KMS-11 (cell line): ENCODE results near the gene DPP7.
A peak's percentile ranks its signal among the peaks of the same experiment; 100 is the strongest.

Experiments
- H2AFZ ChIP-seq: fragments of 200-600 bp; sonication (generic); 2 replicates; pipeline ENCODE4 v1.6.1; 2016; ENCODE audit warnings: antibody characterized with exemption, mixed run types, low read depth
- H3K27ac ChIP-seq: fragments of 200-600 bp; sonication (generic); 2 replicates; pipeline ENCODE4 v1.6.1; 2016; ENCODE audit warnings: mild to moderate bottlenecking, mixed run types
- H3K27me3 ChIP-seq: fragments of 200-600 bp; sonication (generic); 2 replicates; pipeline ENCODE4 v1.6.1; 2017; ENCODE audit warnings: mild to moderate bottlenecking, low read depth, mixed run types, moderate library complexity; ENCODE audit not compliant: insufficient read depth
- H3K36me3 ChIP-seq: fragments of 200-600 bp; sonication (generic); 2 replicates; pipeline ENCODE4 v1.6.1; 2017; ENCODE audit warnings: mild to moderate bottlenecking, mixed run types; ENCODE audit not compliant: insufficient read depth
- H3K4me1 ChIP-seq: fragments of 200-600 bp; sonication (generic); 2 replicates; pipeline ENCODE4 v1.6.1; 2016; ENCODE audit warnings: mild to moderate bottlenecking, low read depth, mixed run types; ENCODE audit not compliant: poor library complexity, severe bottlenecking
- H3K4me2 ChIP-seq: fragments of 200-600 bp; sonication (generic); 2 replicates; pipeline ENCODE4 v1.7.0; 2016; ENCODE audit warnings: mild to moderate bottlenecking, mixed run types
- H3K4me3 ChIP-seq: fragments of 200-600 bp; sonication (generic); IDR thresholded peaks from 2 replicates; pipeline ENCODE4 v1.6.1; 2017; ENCODE audit warnings: low read depth, low read length, mixed read lengths; ENCODE audit not compliant: insufficient read depth
- H3K79me2 ChIP-seq: fragments of 200-600 bp; sonication (generic); 2 replicates; pipeline ENCODE4 v1.6.1; 2016; ENCODE audit warnings: low read depth, mixed run types; ENCODE audit not compliant: insufficient read depth
- H3K9ac ChIP-seq: fragments of 200-600 bp; sonication (generic); 2 replicates; pipeline ENCODE4 v1.6.1; 2016; ENCODE audit warnings: mild to moderate bottlenecking, mixed run types
- H4K20me1 ChIP-seq: fragments of 200-600 bp; sonication (generic); 2 replicates; pipeline ENCODE4 v1.6.1; 2016; ENCODE audit warnings: mild to moderate bottlenecking, mixed run types; ENCODE audit not compliant: insufficient read depth
- TF ChIP-seq, protein P1 (sequence below): fragments of 200-600 bp; sonication (generic); conservative IDR thresholded peaks from 2 replicates; pipeline ENCODE4 v1.6.1; 2017; ENCODE audit warnings: low read depth, mild to moderate bottlenecking, antibody characterized with exemption, low read length, moderate library complexity, mixed read lengths

Gene DPP7

GRCh38 chr9:137095664-137096517, 18.6 kb downstream of the DPP7 start:
- H3K4me1 ChIP-seq, result peaks cover 15% of the 10 kb centered on the region
- H3K4me2 ChIP-seq, result peak overlapping the region; percentile 71
- H3K79me2 ChIP-seq, result no peaks in the 10 kb centered on the region
- TF ChIP-seq, protein P1, sequence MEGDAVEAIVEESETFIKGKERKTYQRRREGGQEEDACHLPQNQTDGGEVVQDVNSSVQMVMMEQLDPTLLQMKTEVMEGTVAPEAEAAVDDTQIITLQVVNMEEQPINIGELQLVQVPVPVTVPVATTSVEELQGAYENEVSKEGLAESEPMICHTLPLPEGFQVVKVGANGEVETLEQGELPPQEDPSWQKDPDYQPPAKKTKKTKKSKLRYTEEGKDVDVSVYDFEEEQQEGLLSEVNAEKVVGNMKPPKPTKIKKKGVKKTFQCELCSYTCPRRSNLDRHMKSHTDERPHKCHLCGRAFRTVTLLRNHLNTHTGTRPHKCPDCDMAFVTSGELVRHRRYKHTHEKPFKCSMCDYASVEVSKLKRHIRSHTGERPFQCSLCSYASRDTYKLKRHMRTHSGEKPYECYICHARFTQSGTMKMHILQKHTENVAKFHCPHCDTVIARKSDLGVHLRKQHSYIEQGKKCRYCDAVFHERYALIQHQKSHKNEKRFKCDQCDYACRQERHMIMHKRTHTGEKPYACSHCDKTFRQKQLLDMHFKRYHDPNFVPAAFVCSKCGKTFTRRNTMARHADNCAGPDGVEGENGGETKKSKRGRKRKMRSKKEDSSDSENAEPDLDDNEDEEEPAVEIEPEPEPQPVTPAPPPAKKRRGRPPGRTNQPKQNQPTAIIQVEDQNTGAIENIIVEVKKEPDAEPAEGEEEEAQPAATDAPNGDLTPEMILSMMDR, result 0 out of 2 replicates have a peak, but pooled peaks have one; percentile 39
- H3K4me3 ChIP-seq, result no peak overlapping the region
- H3K27ac ChIP-seq, result peak overlapping the region; percentile 55; the same call in 1 of the 2 replicates
- H2AFZ ChIP-seq, result peak overlapping the region; percentile 59
- H3K36me3 ChIP-seq, result no peaks in the 10 kb centered on the region
- H3K27me3 ChIP-seq, result no peaks in the 10 kb centered on the region
- H4K20me1 ChIP-seq, result no peaks in the 10 kb centered on the region
- peak overlapping the region; percentile 41; the same call in 1 of the 2 replicates for H3K9ac ChIP-seq

- Histone ChIP-seq H3K27ac (no peak overlapping the region), H3K9ac (no peak overlapping the region), H3K4me2 (no peak overlapping the region), H4K20me1 (no peaks in the 10 kb centered on the region), H3K27me3 (no peaks in the 10 kb centered on the region), H3K4me1 (peaks cover 17% of the 10 kb centered on the region), H3K4me3 (no peak overlapping the region), H2AFZ (no peak overlapping the region), H3K36me3 (no peaks in the 10 kb centered on the region), H3K79me2 (no peaks in the 10 kb centered on the region)
- TF ChIP-seq, protein P1, result no peak
Observed at GRCh38 chr9:137089232-137089947, 25.1 kb downstream of the DPP7 start.

- Histone ChIP-seq H3K27me3 (no peaks in the 10 kb centered on the region), H3K4me3 (no peak overlapping the region), H2AFZ (no peak overlapping the region), H3K79me2 (no peaks in the 10 kb centered on the region), H3K27ac (no peak overlapping the region), H3K4me1 (peaks cover 17% of the 10 kb centered on the region), H3K36me3 (no peaks in the 10 kb centered on the region), H4K20me1 (no peaks in the 10 kb centered on the region), H3K4me2 (peak overlapping the region; percentile 97; the same call in 1 of the 2 replicates), H3K9ac (no peak overlapping the region)
- TF ChIP-seq, protein P1, result no peak
Observed at GRCh38 chr9:137088121-137088520, 26.4 kb downstream of the DPP7 start.

- H3K27me3 ChIP-seq, result no peaks in the 10 kb centered on the region
- no peaks in the 10 kb centered on the region for H4K20me1 ChIP-seq
- H2AFZ ChIP-seq, result peak overlapping the region; percentile 92
- peak overlapping the region; percentile 37 for H3K27ac ChIP-seq
- no peaks in the 10 kb centered on the region for H3K79me2 ChIP-seq
- H3K4me1 ChIP-seq, result peaks cover 17% of the 10 kb centered on the region
- H3K36me3 ChIP-seq, result no peaks in the 10 kb centered on the region
- H3K4me3 ChIP-seq, result no peak overlapping the region
- H3K9ac ChIP-seq, result peak overlapping the region; percentile 57; the same call in 1 of the 2 replicates
- H3K4me2 ChIP-seq, result peak overlapping the region; percentile 97
- TF ChIP-seq, protein P1, result no peak
Observed at GRCh38 chr9:137087409-137087925, 27.1 kb downstream of the DPP7 start.
